Measurements from ENCODE around the gene ARPC3. TPM values are rescaled to one million over a fixed set of nuclear protein-coding genes. Genes with fewer than 3 reads are reported as not detected.
"Not testable (repeated sequence)": the region's sequence is repeated elsewhere in the genome, so short reads cannot be mapped to it uniquely, and the experiment has no call there.

ARPC3 gene
- total and polyA plus RNA-seq, 4 experiments from 2014 or later = 191 to 809 (median 442) TPM

GRCh38 chr12:110421701-110422100 is 28.4 kb downstream of the ARPC3 start:
- Histone ChIP-seq H3K4me3 (ENCODE audit: low read length in 2 of 2) (no peak overlapping the region), H3K9me3 (ENCODE audit: control insufficient read depth in 1 of 2, low read length in 2 of 2) (no peaks in the 10 kb centered on the region), H3K27me3 (ENCODE audit: insufficient read depth, low read length) (no peaks in the 10 kb centered on the region), H3K36me3 (ENCODE audit: insufficient read depth, low read length) (no peaks in the 10 kb centered on the region), H3K4me1 (ENCODE audit: insufficient read depth, low read length) (no peaks in the 10 kb centered on the region), H3K27ac (ENCODE audit: low read depth, low read length) (no peak overlapping the region)
- CTCF ChIA-PET (ENCODE audit: partially characterized antibody) = interaction anchor here (1.0 to 3.5 kb wide), 2 partner anchors 9 to 322 kb away, joined by 3 to 21 read pairs; no protein-coding TSS in a partner anchor
- Mint-ChIP-seq H3K27me3 (peaks cover 0 to 2% of the 10 kb centered on the region in 2 donors), H3K4me1 (no peaks in the 10 kb centered on the region), H3K4me3 (no peak overlapping the region), H3K9me3 (no peaks in the 10 kb centered on the region), H3K36me3 (no peaks in the 10 kb centered on the region), H3K27ac (peak overlapping the region in 2 of 7 donors; percentile 18 to 39)
- POLR2A ChIA-PET (ENCODE audit: partially characterized antibody) = interaction anchor here (0.6 to 1.3 kb wide), 2 partner anchors 10 to 58 kb away, joined by 3 read pairs; no protein-coding TSS in a partner anchor
- no peak for DNase-seq
- intact Hi-C loops (cut with micrococcal nuclease) = no loop called here

GRCh38 chr12:110421159-110421661 is 28.9 kb downstream of the ARPC3 start:
- no peak overlapping the region for H3K4me3 Mint-ChIP-seq
- ChIA-PET CTCF (ENCODE audit: partially characterized antibody) (interaction anchor here (1.0 to 3.5 kb wide), 2 partner anchors 10 to 321 kb away, joined by 3 to 21 read pairs; no protein-coding TSS in a partner anchor), POLR2A (ENCODE audit: partially characterized antibody) (interaction anchor here (0.6 to 1.3 kb wide), 2 partner anchors 10 to 58 kb away, joined by 3 read pairs; no protein-coding TSS in a partner anchor)
- H3K9me3 Mint-ChIP-seq = no peaks in the 10 kb centered on the region
- Histone ChIP-seq H3K27ac (ENCODE audit: low read depth, low read length) (no peak overlapping the region), H3K4me3 (ENCODE audit: low read length in 2 of 2) (no peak overlapping the region), H3K4me1 (ENCODE audit: insufficient read depth, low read length) (no peaks in the 10 kb centered on the region), H3K9me3 (ENCODE audit: control insufficient read depth in 1 of 2, low read length in 2 of 2) (no peaks in the 10 kb centered on the region), H3K36me3 (ENCODE audit: insufficient read depth, low read length) (no peaks in the 10 kb centered on the region), H3K27me3 (ENCODE audit: insufficient read depth, low read length) (no peaks in the 10 kb centered on the region)
- no peaks in the 10 kb centered on the region for H3K4me1 Mint-ChIP-seq
- H3K27me3 Mint-ChIP-seq = peaks cover 0 to 2% of the 10 kb centered on the region in 2 donors
- intact Hi-C loops (cut with micrococcal nuclease) = no loop called here
- DNase-seq = no peak
- H3K27ac Mint-ChIP-seq = peak overlapping the region in 2 of 7 donors; percentile 18 to 39
- no peaks in the 10 kb centered on the region for H3K36me3 Mint-ChIP-seq

GRCh38 chr12:110420644-110421043 is 29.5 kb downstream of the ARPC3 start:
- H3K4me3 Mint-ChIP-seq; DNase-seq; H3K27me3 ChIP-seq (ENCODE audit: insufficient read depth, low read length); H3K27ac Mint-ChIP-seq; H3K27ac ChIP-seq (ENCODE audit: low read depth, low read length); H3K4me1 Mint-ChIP-seq; intact Hi-C loops (cut with micrococcal nuclease); H3K36me3 ChIP-seq (ENCODE audit: insufficient read depth, low read length); H3K27me3 Mint-ChIP-seq; H3K9me3 Mint-ChIP-seq; H3K4me3 ChIP-seq (ENCODE audit: low read length in 2 of 2); H3K4me1 ChIP-seq (ENCODE audit: insufficient read depth, low read length); H3K9me3 ChIP-seq (ENCODE audit: control insufficient read depth in 1 of 2, low read length in 2 of 2); H3K36me3 Mint-ChIP-seq: not testable (repeated sequence)
- ChIA-PET POLR2A (ENCODE audit: partially characterized antibody) (interaction anchor here (1.3 kb wide), 1 partner anchor 11 kb away, joined by 3 read pairs; no protein-coding TSS in a partner anchor), CTCF (ENCODE audit: partially characterized antibody) (interaction anchor here (3.5 kb wide), 1 partner anchor 10 kb away, joined by 21 read pairs; no protein-coding TSS in a partner anchor)

DNA sequence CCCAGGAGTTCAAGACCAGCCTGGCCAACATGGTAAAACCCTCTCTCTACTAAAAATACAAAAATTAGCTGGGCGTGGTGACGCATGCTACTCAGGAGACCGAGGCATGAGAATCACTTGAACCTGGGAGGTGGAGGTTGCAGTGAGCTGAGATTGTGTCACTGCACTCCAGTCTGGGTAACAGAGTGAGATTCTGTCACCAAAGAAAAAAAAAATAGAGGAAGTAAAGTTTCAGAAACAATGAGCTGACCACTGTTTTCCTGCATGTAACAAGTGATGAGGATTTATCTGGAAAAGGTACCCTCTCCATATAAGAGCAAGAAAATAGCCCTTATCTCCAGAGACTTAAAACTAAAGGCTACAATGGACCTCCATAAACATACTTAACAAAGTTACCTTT is 33.0 kb downstream of the ARPC3 start:
- H3K4me3 Mint-ChIP-seq; H3K36me3 ChIP-seq (ENCODE audit: insufficient read depth, low read length); POLR2A ChIA-PET (ENCODE audit: partially characterized antibody); intact Hi-C loops (cut with micrococcal nuclease); H3K27ac Mint-ChIP-seq; H3K27me3 ChIP-seq (ENCODE audit: insufficient read depth, low read length); H3K27ac ChIP-seq (ENCODE audit: low read depth, low read length); H3K4me1 ChIP-seq (ENCODE audit: insufficient read depth, low read length); H3K9me3 Mint-ChIP-seq; H3K27me3 Mint-ChIP-seq; H3K4me1 Mint-ChIP-seq; H3K9me3 ChIP-seq (ENCODE audit: control insufficient read depth in 1 of 2, low read length in 2 of 2); H3K4me3 ChIP-seq (ENCODE audit: low read length in 2 of 2); H3K36me3 Mint-ChIP-seq; DNase-seq: not testable (repeated sequence)
- CTCF ChIA-PET (ENCODE audit: partially characterized antibody) = interaction anchor here (1.9 kb wide), 1 partner anchor 14 kb away, joined by 10 read pairs; no protein-coding TSS in a partner anchor

- H3K4me3 Mint-ChIP-seq; H3K9me3 Mint-ChIP-seq; H3K4me1 ChIP-seq (ENCODE audit: insufficient read depth, low read length); H3K4me3 ChIP-seq (ENCODE audit: low read length in 2 of 2); POLR2A ChIA-PET (ENCODE audit: partially characterized antibody); H3K27ac ChIP-seq (ENCODE audit: low read depth, low read length); H3K36me3 Mint-ChIP-seq; H3K36me3 ChIP-seq (ENCODE audit: insufficient read depth, low read length); DNase-seq; H3K27me3 ChIP-seq (ENCODE audit: insufficient read depth, low read length); intact Hi-C loops (cut with micrococcal nuclease); H3K4me1 Mint-ChIP-seq; H3K9me3 ChIP-seq (ENCODE audit: control insufficient read depth in 1 of 2, low read length in 2 of 2); H3K27me3 Mint-ChIP-seq; H3K27ac Mint-ChIP-seq; CTCF ChIA-PET (ENCODE audit: partially characterized antibody): not testable (repeated sequence)
These were observed 40.1 kb downstream of the ARPC3 start for GRCh38 chr12:110410086-110410485.

DNA sequence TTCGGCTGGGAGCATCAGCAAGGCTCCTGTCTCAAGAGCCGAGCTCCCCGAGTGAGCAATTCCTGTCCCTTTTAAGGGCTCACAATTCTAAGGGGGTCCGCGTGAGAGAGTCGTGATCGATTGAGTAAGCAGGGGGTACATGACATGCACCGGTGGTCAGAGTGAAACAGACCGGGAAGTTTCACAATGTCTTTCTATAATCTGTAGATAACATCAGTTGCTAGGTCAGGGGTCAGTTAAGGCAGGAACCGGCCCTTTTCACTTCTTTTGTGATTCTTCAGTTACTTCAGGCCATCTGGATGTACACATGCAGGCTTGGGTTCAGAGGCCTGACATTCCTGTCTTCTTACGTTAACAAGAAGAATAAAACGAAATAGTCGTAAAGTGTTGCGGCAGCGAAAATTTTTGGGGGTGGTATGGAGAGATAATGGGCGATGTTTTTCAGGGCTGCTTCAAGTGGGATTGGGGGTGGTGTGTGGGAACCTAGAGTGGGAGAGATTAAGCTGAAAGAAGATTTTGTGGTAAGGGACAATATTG is 44.9 kb downstream of the ARPC3 start:
- CTCF ChIA-PET (ENCODE audit: partially characterized antibody) = interaction anchor here (5.0 kb wide), 1 partner anchor 26 kb away, joined by 32 read pairs; no protein-coding TSS in a partner anchor
- peaks cover 3 to 22% of the 10 kb centered on the region in 2 donors for H3K36me3 Mint-ChIP-seq

DNA sequence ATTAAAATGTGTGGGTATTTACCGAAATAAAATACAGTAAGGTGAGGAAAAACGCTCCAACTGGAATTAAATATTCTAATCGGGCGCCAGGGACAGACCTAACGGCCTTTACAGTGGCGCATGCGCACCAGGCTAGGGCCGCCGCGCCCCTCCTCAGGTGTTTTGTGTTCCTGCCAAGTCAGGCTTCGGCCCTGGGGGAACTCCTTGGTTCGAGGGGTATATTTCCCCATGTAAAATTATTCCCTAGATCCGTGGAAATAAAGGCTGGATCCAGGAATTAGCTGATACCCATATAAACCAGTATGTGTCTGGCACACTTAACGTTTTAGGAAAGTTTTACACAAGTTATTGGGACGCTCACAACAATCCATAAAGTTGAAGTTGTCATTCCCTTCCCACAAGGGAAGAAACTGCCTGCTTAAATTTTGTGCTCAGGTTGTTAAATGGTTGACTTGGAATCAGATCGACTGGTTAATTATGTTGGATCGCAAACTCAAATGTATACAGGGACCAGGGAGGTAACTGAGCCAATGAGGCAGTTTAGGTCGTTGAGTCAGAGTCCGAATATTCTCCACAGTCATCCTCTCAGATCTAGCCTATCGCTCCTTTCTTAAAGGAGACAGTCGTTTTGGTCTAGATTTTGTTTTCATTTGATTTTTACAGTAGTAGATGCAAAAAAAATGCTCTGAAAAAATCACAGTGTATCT is 46.0 kb downstream of the ARPC3 start:
- H3K4me1 Mint-ChIP-seq = peaks cover 18 to 43% (median 28%) of the 10 kb centered on the region in 4 donors
- H3K4me1 ChIP-seq (ENCODE audit: insufficient read depth, low read length) = peaks cover 32% of the 10 kb centered on the region
- intact Hi-C loops (cut with micrococcal nuclease) = loop anchor here (1.0 to 5.0 kb wide), 5 partner anchors 27 to 692 kb away; partner anchors contain the start of genes ATP2A2, FAM222A and PPP1CC
- H3K36me3 ChIP-seq (ENCODE audit: insufficient read depth, low read length) = peaks cover 7% of the 10 kb centered on the region
- H3K4me3 ChIP-seq (ENCODE audit: low read length in 2 of 2) = peak overlapping the region; percentile 80 to 93
- H3K27me3 ChIP-seq (ENCODE audit: insufficient read depth, low read length) = no peaks in the 10 kb centered on the region
- H3K27ac Mint-ChIP-seq = peak overlapping the region in 6 of 7 donors; percentile 98 to 99 (median 99)
- H3K27me3 Mint-ChIP-seq = no peaks in the 10 kb centered on the region
- peak overlapping the region; percentile 98 to 100 (median 100) for H3K4me3 Mint-ChIP-seq
- H3K27ac ChIP-seq (ENCODE audit: low read depth, low read length) = peak overlapping the region; percentile 82
- peak; percentile 76 to 84 (median 81) for DNase-seq
- H3K36me3 Mint-ChIP-seq = peaks cover 6 to 28% of the 10 kb centered on the region in 2 donors
- POLR2A ChIA-PET (ENCODE audit: partially characterized antibody) = interaction anchor here (0.6 to 2.2 kb wide), 8 partner anchors 11 to 1436 kb away, joined by 3 to 12 read pairs (median 4); partner anchors contain the start of genes ARPC3, FAM216A and GPN3
- no peaks in the 10 kb centered on the region for H3K9me3 Mint-ChIP-seq
- CTCF ChIA-PET (ENCODE audit: partially characterized antibody) = interaction anchor here (1.0 to 5.0 kb wide), 2 partner anchors 27 to 46 kb away, joined by 3 to 32 read pairs; partner anchors contain the start of gene ARPC3
- H3K9me3 ChIP-seq (ENCODE audit: control insufficient read depth in 1 of 2, low read length in 2 of 2) = no peaks in the 10 kb centered on the region

More for the DNA sequence above, 44.9 kb downstream of the ARPC3 start:
- DNase-seq; H3K36me3 ChIP-seq (ENCODE audit: insufficient read depth, low read length); intact Hi-C loops (cut with micrococcal nuclease); H3K27ac ChIP-seq (ENCODE audit: low read depth, low read length); H3K4me3 ChIP-seq (ENCODE audit: low read length in 2 of 2); H3K4me3 Mint-ChIP-seq; H3K27ac Mint-ChIP-seq; H3K9me3 ChIP-seq (ENCODE audit: control insufficient read depth in 1 of 2, low read length in 2 of 2); H3K9me3 Mint-ChIP-seq; H3K27me3 Mint-ChIP-seq; H3K27me3 ChIP-seq (ENCODE audit: insufficient read depth, low read length): not testable (repeated sequence)
- peaks cover 13 to 34% (median 22%) of the 10 kb centered on the region in 4 donors for H3K4me1 Mint-ChIP-seq
- POLR2A ChIA-PET (ENCODE audit: partially characterized antibody) = interaction anchor here (2.2 kb wide), 1 partner anchor 26 kb away, joined by 12 read pairs; no protein-coding TSS in a partner anchor
- peaks cover 31% of the 10 kb centered on the region for H3K4me1 ChIP-seq (ENCODE audit: insufficient read depth, low read length)

All from CD4-positive, alpha-beta memory T cell (primary cell).